Measurements from ENCODE around the gene BLMH. TPM values are rescaled to one million over a fixed set of nuclear protein-coding genes. Genes with fewer than 3 reads are reported as not detected.

BLMH gene
- total RNA-seq, 1 donor from 2014 or later, result 98.8 TPM

DNA sequence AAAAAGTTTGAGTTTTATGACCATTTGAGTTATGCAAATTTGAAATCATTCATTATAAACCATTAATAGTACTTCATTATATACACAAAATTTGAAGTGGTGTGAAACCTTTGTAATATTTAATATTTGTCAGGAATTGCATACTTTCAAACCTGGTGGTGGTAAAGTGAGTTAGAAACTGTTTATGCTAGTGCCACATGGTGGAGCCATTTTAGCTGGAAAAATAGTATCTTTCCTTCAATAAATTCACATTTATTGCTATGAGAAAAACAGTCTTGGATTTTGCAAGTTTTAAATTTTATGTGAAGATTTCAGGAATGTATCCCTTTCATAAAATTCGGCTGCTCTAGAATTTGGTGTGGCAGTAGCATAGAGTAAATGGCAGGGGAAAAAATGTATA is 7.3 kb upstream of the BLMH start:
- Histone ChIP-seq H3F3A (ENCODE audit: low read depth) (no peaks in the 10 kb centered on the region), H3K36me3 (no peaks in the 10 kb centered on the region), H4K20me1 (ENCODE audit: low read depth) (no peaks in the 10 kb centered on the region), H3K27me3 (peaks cover under 1% of the 10 kb centered on the region), H3K4me3 (no peak overlapping the region), H2AFZ (replicated peaks) (no peak overlapping the region), H3K4me1 (no peaks in the 10 kb centered on the region), H3K4me2 (no peak overlapping the region), H3K79me2 (ENCODE audit: low read depth) (no peaks in the 10 kb centered on the region), H3K9me3 (ENCODE audit: low read depth) (no peaks in the 10 kb centered on the region), H3K9ac (no peak overlapping the region), H3K27ac (no peak overlapping the region)
- Mint-ChIP-seq H3K27ac (no peak overlapping the region), H3K4me1 (no peaks in the 10 kb centered on the region), H3K4me3 (no peak overlapping the region), H3K36me3 (no peaks in the 10 kb centered on the region), H3K9me3 (peaks cover 7% of the 10 kb centered on the region), H3K27me3 (ENCODE audit: insufficient read depth, low read depth) (peaks cover 3% of the 10 kb centered on the region)
- no peak for DNase-seq (ENCODE audit: low spot score)
- TF ChIP-seq EZH2 (IDR thresholded peaks at IDR 0.05) (no peak), EZH2phosphoT487 (IDR thresholded peaks at IDR 0.05) (no peak)
- TF ChIP-seq, protein P1, sequence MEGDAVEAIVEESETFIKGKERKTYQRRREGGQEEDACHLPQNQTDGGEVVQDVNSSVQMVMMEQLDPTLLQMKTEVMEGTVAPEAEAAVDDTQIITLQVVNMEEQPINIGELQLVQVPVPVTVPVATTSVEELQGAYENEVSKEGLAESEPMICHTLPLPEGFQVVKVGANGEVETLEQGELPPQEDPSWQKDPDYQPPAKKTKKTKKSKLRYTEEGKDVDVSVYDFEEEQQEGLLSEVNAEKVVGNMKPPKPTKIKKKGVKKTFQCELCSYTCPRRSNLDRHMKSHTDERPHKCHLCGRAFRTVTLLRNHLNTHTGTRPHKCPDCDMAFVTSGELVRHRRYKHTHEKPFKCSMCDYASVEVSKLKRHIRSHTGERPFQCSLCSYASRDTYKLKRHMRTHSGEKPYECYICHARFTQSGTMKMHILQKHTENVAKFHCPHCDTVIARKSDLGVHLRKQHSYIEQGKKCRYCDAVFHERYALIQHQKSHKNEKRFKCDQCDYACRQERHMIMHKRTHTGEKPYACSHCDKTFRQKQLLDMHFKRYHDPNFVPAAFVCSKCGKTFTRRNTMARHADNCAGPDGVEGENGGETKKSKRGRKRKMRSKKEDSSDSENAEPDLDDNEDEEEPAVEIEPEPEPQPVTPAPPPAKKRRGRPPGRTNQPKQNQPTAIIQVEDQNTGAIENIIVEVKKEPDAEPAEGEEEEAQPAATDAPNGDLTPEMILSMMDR (IDR thresholded peaks at IDR 0.05), result peak; percentile 24

DNA sequence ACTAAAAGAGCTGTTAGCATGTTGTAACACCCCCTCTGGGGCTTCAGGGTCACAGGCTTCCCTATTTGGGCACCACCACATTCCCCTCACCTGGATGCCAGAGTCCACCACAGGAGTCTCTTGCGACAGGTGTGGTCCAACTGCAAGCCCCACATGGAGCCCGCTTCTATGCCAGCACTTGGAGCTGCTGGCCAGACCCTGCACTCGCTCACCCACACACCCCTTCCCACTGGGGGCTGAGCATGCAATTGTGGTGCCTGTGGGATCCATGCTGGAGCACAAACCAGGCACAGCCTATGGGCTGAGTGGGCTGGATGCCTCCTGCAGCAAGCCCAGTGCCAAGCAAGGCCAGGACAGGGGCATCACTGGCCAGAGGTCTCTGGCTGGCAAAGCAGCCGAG is 6.0 kb upstream of the BLMH start:
- H3K9me3 ChIP-seq (ENCODE audit: low read depth), result no peaks in the 10 kb centered on the region
- H3K27ac Mint-ChIP-seq, result no peak overlapping the region
- H3K4me3 ChIP-seq, result no peak overlapping the region
- H3F3A ChIP-seq (ENCODE audit: low read depth), result peaks cover 8% of the 10 kb centered on the region
- no peaks in the 10 kb centered on the region for H3K36me3 Mint-ChIP-seq
- no peak overlapping the region for H3K4me3 Mint-ChIP-seq
- H3K4me1 ChIP-seq, result no peaks in the 10 kb centered on the region
- peaks cover 3% of the 10 kb centered on the region for H3K27me3 Mint-ChIP-seq (ENCODE audit: insufficient read depth, low read depth)
- no peaks in the 10 kb centered on the region for H4K20me1 ChIP-seq (ENCODE audit: low read depth)
- no peaks in the 10 kb centered on the region for H3K36me3 ChIP-seq
- H3K4me1 Mint-ChIP-seq, result no peaks in the 10 kb centered on the region
- H3K9me3 Mint-ChIP-seq, result peaks cover 7% of the 10 kb centered on the region
- no peak overlapping the region for H3K9ac ChIP-seq
- H2AFZ ChIP-seq (replicated peaks), result no peak overlapping the region
- no peak overlapping the region for H3K4me2 ChIP-seq
- no peak for DNase-seq (ENCODE audit: low spot score)
- no peak for TF ChIP-seq EZH2phosphoT487 (IDR thresholded peaks at IDR 0.05)
- TF ChIP-seq, protein P1 (IDR thresholded peaks at IDR 0.05), result no peak
- TF ChIP-seq EZH2 (IDR thresholded peaks at IDR 0.05), result no peak
- no peak overlapping the region for H3K27ac ChIP-seq
- no peaks in the 10 kb centered on the region for H3K79me2 ChIP-seq (ENCODE audit: low read depth)
- H3K27me3 ChIP-seq, result peaks cover 14% of the 10 kb centered on the region

DNA sequence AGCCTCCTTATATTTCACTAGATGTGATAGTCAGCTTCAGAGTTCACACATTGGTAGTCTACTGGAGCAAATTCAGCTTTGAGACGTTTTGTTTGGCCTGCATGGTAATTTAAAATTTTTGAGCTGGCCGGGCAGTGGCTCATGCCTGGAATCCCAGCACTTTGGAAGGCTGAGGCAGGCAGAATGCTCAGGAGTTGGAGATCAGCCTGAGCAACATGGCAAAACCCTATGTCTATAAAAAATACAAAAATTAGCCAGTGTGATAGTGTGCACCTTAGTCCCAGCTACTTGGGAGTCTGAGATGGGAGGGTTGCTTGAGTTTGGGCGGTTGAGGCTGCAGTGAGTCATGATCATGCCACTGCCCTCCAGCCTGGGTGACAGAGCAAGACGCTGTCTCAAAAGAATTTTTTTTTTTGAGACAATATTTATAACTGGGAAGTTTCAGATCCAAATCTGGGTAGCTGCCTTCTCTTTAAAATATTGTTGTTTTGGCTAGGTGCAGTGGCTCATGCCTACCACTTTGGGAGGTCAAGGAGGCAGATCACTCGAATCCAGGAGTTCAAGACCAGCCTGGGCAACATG is 4.8 kb upstream of the BLMH start:
- Histone ChIP-seq H2AFZ (replicated peaks) (no peak overlapping the region), H3K79me2 (ENCODE audit: low read depth) (no peaks in the 10 kb centered on the region), H3K27ac (no peak overlapping the region), H3K4me2 (no peak overlapping the region), H3K9ac (no peak overlapping the region), H4K20me1 (ENCODE audit: low read depth) (no peaks in the 10 kb centered on the region), H3F3A (ENCODE audit: low read depth) (peaks cover 17% of the 10 kb centered on the region), H3K27me3 (peaks cover 21% of the 10 kb centered on the region), H3K4me1 (no peaks in the 10 kb centered on the region), H3K36me3 (no peaks in the 10 kb centered on the region), H3K4me3 (no peak overlapping the region), H3K9me3 (ENCODE audit: low read depth) (no peaks in the 10 kb centered on the region)
- Mint-ChIP-seq H3K36me3 (no peaks in the 10 kb centered on the region), H3K4me1 (no peaks in the 10 kb centered on the region), H3K4me3 (no peak overlapping the region), H3K27ac (no peak overlapping the region), H3K27me3 (ENCODE audit: insufficient read depth, low read depth) (peaks cover 3% of the 10 kb centered on the region), H3K9me3 (peaks cover 7% of the 10 kb centered on the region)
- no peak for DNase-seq (ENCODE audit: low spot score)
- TF ChIP-seq EZH2phosphoT487 (IDR thresholded peaks at IDR 0.05) (no peak), EZH2 (IDR thresholded peaks at IDR 0.05) (no peak)
- TF ChIP-seq, protein P1 (IDR thresholded peaks at IDR 0.05), result no peak
